Measurements from ENCODE around the gene RAPGEF1. TPM values are rescaled to one million over a fixed set of nuclear protein-coding genes. Genes with fewer than 3 reads are reported as not detected.
A peak's percentile ranks its signal among the peaks of the same experiment; 100 is the strongest.
"Not testable (repeated sequence)": the region's sequence is repeated elsewhere in the genome, so short reads cannot be mapped to it uniquely, and the experiment has no call there.

RAPGEF1 gene
- total RNA-seq, 1 experiment from 2014 or later = 61.5 TPM

DNA sequence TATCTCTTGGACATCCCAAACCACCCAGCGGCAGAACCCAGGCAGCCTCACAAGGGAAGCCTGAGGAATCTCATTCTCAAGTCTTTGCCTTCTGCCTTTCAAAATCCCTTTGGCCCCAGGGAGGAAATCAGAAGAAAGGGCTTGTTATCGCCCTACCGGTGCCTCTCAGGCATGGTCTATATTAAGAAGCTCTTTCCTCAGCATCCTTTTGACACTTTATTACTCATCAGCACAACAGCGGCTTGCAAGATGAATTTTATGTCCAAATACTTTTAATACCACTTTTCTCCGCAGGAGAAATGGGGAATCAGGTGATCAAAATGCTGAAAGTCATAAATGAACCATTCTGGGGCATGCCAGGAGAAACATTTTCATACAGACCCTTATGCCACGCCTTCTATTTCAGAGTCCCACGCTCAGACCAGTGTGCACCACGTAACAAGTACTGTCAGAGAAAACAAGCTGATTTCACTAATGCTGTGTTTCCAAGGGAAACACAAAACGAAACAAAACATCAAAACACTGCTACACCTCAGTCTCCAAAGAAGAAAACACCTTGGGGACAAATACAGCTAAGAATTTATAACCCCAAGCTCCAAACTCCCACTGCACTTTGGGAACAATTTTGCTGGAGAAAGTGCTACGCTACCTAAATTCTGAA, 30.0 kb downstream of the RAPGEF1 start:
- POLR2A ChIA-PET (ENCODE audit: low non-redundant PET) = no interaction called here
- TF ChIP-seq EZH2 (IDR thresholded peaks at IDR 0.05; ENCODE audit: borderline replicate concordance, low read depth, low read length, poor library complexity, severe bottlenecking) = no peak
- TF ChIP-seq, protein P1, sequence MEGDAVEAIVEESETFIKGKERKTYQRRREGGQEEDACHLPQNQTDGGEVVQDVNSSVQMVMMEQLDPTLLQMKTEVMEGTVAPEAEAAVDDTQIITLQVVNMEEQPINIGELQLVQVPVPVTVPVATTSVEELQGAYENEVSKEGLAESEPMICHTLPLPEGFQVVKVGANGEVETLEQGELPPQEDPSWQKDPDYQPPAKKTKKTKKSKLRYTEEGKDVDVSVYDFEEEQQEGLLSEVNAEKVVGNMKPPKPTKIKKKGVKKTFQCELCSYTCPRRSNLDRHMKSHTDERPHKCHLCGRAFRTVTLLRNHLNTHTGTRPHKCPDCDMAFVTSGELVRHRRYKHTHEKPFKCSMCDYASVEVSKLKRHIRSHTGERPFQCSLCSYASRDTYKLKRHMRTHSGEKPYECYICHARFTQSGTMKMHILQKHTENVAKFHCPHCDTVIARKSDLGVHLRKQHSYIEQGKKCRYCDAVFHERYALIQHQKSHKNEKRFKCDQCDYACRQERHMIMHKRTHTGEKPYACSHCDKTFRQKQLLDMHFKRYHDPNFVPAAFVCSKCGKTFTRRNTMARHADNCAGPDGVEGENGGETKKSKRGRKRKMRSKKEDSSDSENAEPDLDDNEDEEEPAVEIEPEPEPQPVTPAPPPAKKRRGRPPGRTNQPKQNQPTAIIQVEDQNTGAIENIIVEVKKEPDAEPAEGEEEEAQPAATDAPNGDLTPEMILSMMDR (conservative IDR thresholded peaks at IDR 0.05; ENCODE audit: low read depth, low read length) = no peak
- no peak overlapping the region for H3K4me3 ChIP-seq (ENCODE audit: low read depth, low read length, poor library complexity, severe bottlenecking)
- no peaks in the 10 kb centered on the region for H3K27me3 ChIP-seq (replicated peaks; ENCODE audit: insufficient read depth, low read depth, low read length, poor library complexity)
- H3K9me3 ChIP-seq (ENCODE audit: low read depth, low read length, poor library complexity, severe bottlenecking) = no peaks in the 10 kb centered on the region
- intact Hi-C loops (cut with micrococcal nuclease; ENCODE audit: unreplicated experiment) = no loop called here
- H3K36me3 ChIP-seq (ENCODE audit: insufficient read depth, low read length, poor library complexity, severe bottlenecking) = no peaks in the 10 kb centered on the region
- DNase-seq (ENCODE audit: low spot score) = peak; percentile 44
- no TSS peak for BruUV-seq (replicated peaks)
- no peak overlapping the region for H3K27ac ChIP-seq (ENCODE audit: low read depth, low read length, poor library complexity, severe bottlenecking)
- CTCF ChIA-PET = interaction anchor here (0.5 kb wide), 1 partner anchor 425 kb away, joined by 3 read pairs; no protein-coding TSS in a partner anchor
- H3K4me1 ChIP-seq (ENCODE audit: insufficient read depth, low read length, poor library complexity, severe bottlenecking) = peaks cover 28% of the 10 kb centered on the region

DNA sequence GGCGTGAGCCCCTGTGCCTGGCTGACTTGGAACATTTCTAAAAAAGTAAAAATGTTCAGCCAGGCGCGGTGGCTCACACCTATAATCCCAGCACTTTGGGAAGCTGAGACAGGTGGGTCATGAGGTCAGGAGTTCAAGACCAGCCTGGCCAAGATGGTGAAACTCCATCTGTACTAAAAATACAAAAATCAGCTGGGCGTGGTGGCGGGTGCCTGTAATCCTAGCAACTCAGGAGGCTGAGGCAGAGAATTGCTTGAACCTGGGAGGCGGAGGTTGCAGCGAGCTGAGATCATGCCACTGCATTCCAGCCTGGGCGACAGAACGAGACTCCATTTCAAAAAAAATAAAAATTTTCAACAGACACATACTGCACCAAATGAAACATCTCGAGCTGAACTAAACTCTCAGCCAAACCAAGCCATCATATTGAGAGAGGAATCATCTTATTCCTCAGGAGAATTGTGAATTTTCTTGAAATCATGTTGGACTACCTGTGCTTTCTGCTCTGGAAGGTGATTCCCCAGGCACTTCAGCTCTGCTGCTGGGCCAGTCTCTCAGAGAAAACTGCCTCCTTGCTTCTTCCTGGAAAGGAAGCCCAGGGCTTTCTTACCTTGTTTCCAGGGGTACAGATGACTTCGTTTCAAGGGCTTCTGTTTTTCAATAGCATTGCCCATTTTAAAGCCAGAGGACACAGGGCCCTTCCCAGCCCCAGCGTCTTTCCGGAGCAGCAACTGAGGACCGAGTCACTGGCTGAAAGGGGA, 30.7 kb downstream of the RAPGEF1 start:
- H3K27me3 ChIP-seq (replicated peaks; ENCODE audit: insufficient read depth, low read depth, low read length, poor library complexity); DNase-seq (ENCODE audit: low spot score); H3K4me3 ChIP-seq (ENCODE audit: low read depth, low read length, poor library complexity, severe bottlenecking); H3K9me3 ChIP-seq (ENCODE audit: low read depth, low read length, poor library complexity, severe bottlenecking); H3K36me3 ChIP-seq (ENCODE audit: insufficient read depth, low read length, poor library complexity, severe bottlenecking); H3K27ac ChIP-seq (ENCODE audit: low read depth, low read length, poor library complexity, severe bottlenecking); intact Hi-C loops (cut with micrococcal nuclease; ENCODE audit: unreplicated experiment); POLR2A ChIA-PET (ENCODE audit: low non-redundant PET); BruUV-seq (replicated peaks): not testable (repeated sequence)
- CTCF ChIA-PET = interaction anchor here (0.6 kb wide), 1 partner anchor 10 kb away, joined by 3 read pairs; no protein-coding TSS in a partner anchor
- peaks cover 35% of the 10 kb centered on the region for H3K4me1 ChIP-seq (ENCODE audit: insufficient read depth, low read length, poor library complexity, severe bottlenecking)

DNA sequence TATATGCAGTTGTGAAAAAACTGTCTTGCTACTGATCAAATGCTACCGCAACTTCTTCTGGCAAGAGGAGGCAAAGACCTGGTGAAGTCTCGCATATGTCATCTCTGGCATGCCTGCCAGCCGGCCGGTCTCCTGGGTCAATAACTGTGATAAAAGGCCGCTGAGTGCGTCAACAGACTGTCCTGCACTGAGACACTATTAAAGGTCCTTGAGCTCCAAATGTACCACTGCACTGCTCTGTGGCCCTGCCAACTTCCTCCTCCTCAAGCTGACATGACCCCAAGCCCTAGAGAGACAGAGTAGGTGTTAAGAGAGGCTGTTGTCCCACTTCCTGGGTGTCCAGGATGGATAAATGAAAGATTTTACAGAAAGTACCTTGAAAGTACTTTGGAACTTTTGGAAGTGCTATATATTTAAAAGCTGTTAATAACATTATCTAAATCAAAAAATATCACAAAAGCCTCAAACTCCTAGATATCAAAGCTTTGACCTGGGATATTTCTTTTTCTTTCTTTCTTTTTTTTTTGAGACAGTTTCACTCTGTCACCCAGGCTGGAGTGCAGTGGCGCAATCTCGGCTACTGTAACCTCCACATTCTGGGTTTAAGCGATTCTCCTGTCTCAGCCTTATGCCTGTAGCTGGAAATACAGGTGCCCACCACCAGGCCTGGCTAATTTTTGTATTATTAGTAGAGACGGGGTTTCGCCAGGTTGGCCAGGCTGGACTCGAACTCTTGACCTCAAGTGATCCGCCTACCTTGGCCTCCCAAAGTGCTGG, 31.5 kb downstream of the RAPGEF1 start:
- DNase-seq (ENCODE audit: low spot score) = no peak
- intact Hi-C loops (cut with micrococcal nuclease; ENCODE audit: unreplicated experiment) = no loop called here
- peaks cover 43% of the 10 kb centered on the region for H3K4me1 ChIP-seq (ENCODE audit: insufficient read depth, low read length, poor library complexity, severe bottlenecking)
- ChIA-PET POLR2A (ENCODE audit: low non-redundant PET) (no interaction called here), CTCF (interaction anchor here (0.6 to 0.9 kb wide), 2 partner anchors 11 to 31 kb away, joined by 3 read pairs; no protein-coding TSS in a partner anchor)
- no peaks in the 10 kb centered on the region for H3K36me3 ChIP-seq (ENCODE audit: insufficient read depth, low read length, poor library complexity, severe bottlenecking)
- BruUV-seq (replicated peaks) = no TSS peak
- TF ChIP-seq, protein P1 (conservative IDR thresholded peaks at IDR 0.05; ENCODE audit: low read depth, low read length) = no peak
- TF ChIP-seq EZH2 (IDR thresholded peaks at IDR 0.05; ENCODE audit: borderline replicate concordance, low read depth, low read length, poor library complexity, severe bottlenecking) = no peak
- no peak overlapping the region for H3K4me3 ChIP-seq (ENCODE audit: low read depth, low read length, poor library complexity, severe bottlenecking)
- no peaks in the 10 kb centered on the region for H3K27me3 ChIP-seq (replicated peaks; ENCODE audit: insufficient read depth, low read depth, low read length, poor library complexity)
- no peak overlapping the region for H3K27ac ChIP-seq (ENCODE audit: low read depth, low read length, poor library complexity, severe bottlenecking)
- H3K9me3 ChIP-seq (ENCODE audit: low read depth, low read length, poor library complexity, severe bottlenecking) = no peaks in the 10 kb centered on the region

Measured in A673 (cell line).